OCI-LY7 (cell line): ENCODE results near the gene ERC1. TPM values are rescaled to one million over a fixed set of nuclear protein-coding genes. Genes with fewer than 3 reads are reported as not detected.

ENCODE experiments used
- Bru-seq: library from RNA; stranded (reverse); fragments of 400-500 nt; gene quantifications from one replicate; lab custom pipeline; 2021; lab: Mats Ljungman, UMichigan
- BruChase-seq, 2 experiments: library from RNA; stranded (reverse); fragments of 400-500 nt; gene quantifications; one replicate each; lab custom pipeline; 2021; lab: Mats Ljungman, UMichigan
- BruUV-seq: library from RNA; stranded (reverse); fragments of 400-500 nt; replicated peaks from 2 replicates; lab custom pipeline; 2021; lab: Mats Ljungman, UMichigan
- CTCF ChIA-PET: fragments of 300-600 bp; sonication (Branson Sonifier 250); formaldehyde crosslinking; loops from one replicate; lab custom pipeline; 2022; ENCODE audit warnings: antibody characterized with exemption; ENCODE audit not compliant: unreplicated experiment; lab: Charles Lee
- POLR2A ChIA-PET: fragments of 300-600 bp; sonication (Branson Sonifier 250); formaldehyde crosslinking; loops from one replicate; lab custom pipeline; 2022; ENCODE audit warnings: antibody characterized with exemption; lab: Charles Lee
- DNase-seq: peaks from one replicate; pipeline ENCODE4 v3.0.0-alpha.2; 2015; ENCODE audit warnings: low spot score
- H2AFZ ChIP-seq: fragments of 200-600 bp; sonication (generic), shearing (Covaris generic); 2 replicates; pipeline ENCODE4 v1.6.1; 2014; ENCODE audit warnings: mild to moderate bottlenecking, antibody characterized with exemption, low read length, moderate library complexity
- H3K27ac ChIP-seq: fragments of 200-600 bp; sonication (generic); 2 replicates; pipeline ENCODE4 v1.5.1; 2014; ENCODE audit warnings: mixed run types, low read depth, mild to moderate bottlenecking, moderate library complexity, low read length, inconsistent platforms; ENCODE audit not compliant: poor library complexity, severe bottlenecking
- H3K36me3 ChIP-seq: fragments of 200-600 bp; sonication (generic); 2 replicates; pipeline ENCODE4 v1.6.1; 2014; ENCODE audit warnings: mild to moderate bottlenecking, antibody characterized with exemption, low read length, moderate library complexity, mixed read lengths; ENCODE audit not compliant: insufficient read depth
- H3K4me1 ChIP-seq: fragments of 200-600 bp; sonication (generic); 2 replicates; pipeline ENCODE4 v1.5.1; 2014; ENCODE audit warnings: mild to moderate bottlenecking, low read length; ENCODE audit not compliant: insufficient read depth, poor library complexity, severe bottlenecking
- H3K4me2 ChIP-seq: fragments of 200-600 bp; sonication (generic); 2 replicates; pipeline ENCODE4 v1.6.1; 2014; ENCODE audit warnings: mild to moderate bottlenecking, low read length
- H3K4me3 ChIP-seq: fragments of 200-600 bp; sonication (generic); 2 replicates; pipeline ENCODE4 v1.5.1; 2014; ENCODE audit warnings: mild to moderate bottlenecking, low read depth, low read length; ENCODE audit not compliant: poor library complexity, severe bottlenecking
- H3K79me2 ChIP-seq: fragments of 200-600 bp; sonication (generic); 2 replicates; pipeline ENCODE4 v1.6.1; 2016; ENCODE audit warnings: low read depth, mild to moderate bottlenecking, low read length, moderate library complexity, mixed read lengths; ENCODE audit not compliant: insufficient read depth
- H3K9me2 ChIP-seq: fragments of 200-600 bp; sonication (generic); 2 replicates; pipeline ENCODE4 v1.6.1; 2016; ENCODE audit warnings: mild to moderate bottlenecking, low read length, mixed read lengths; ENCODE audit not compliant: insufficient read depth
- H3K9me3 ChIP-seq: fragments of 200-600 bp; sonication (generic); 2 replicates; pipeline ENCODE4 v1.6.1; 2014; ENCODE audit warnings: mild to moderate bottlenecking, mixed run types, low read length, mixed read lengths
- H4K20me1 ChIP-seq: fragments of 200-600 bp; sonication (generic); 2 replicates; pipeline ENCODE4 v1.6.1; 2014; ENCODE audit warnings: mild to moderate bottlenecking, antibody characterized with exemption, low read length, moderate library complexity, mixed read lengths; ENCODE audit not compliant: insufficient read depth
- CTCF ChIP-seq: fragments of 200-600 bp; sonication (generic); conservative IDR thresholded peaks from 2 replicates; pipeline ENCODE4 v1.5.1; 2014; ENCODE audit warnings: mild to moderate bottlenecking, antibody characterized with exemption, low read length, moderate library complexity, mixed read lengths
- EZH2phosphoT487 ChIP-seq: fragments of 200-600 bp; sonication (generic); IDR thresholded peaks from 2 replicates; pipeline ENCODE4 v1.6.1; 2018; ENCODE audit warnings: low read depth, borderline replicate concordance, mild to moderate bottlenecking, mixed run types, antibody characterized with exemption, low read length, moderate library complexity, mixed read lengths
- intact Hi-C: fragments of 100-400 bp; cut with micrococcal nuclease; formaldehyde crosslinking; loops from one replicate; pipeline ENCODE4 v1.10.0; 2022; ENCODE audit not compliant: unreplicated experiment
- long read RNA-seq: library from polyadenylated mRNA; stranded (forward); transcript quantifications from one replicate; pipeline ENCODE4 v2.0.0, GENCODE V29; 2022
- total RNA-seq, 2 experiments: library from RNA; depleted of rRNA in 1 of 2; stranded (reverse); fragments of >200 nt in 1 of 2; shearing (Covaris generic) in 1 of 2; gene quantifications; 2 replicates each; pipeline ENCODE4 v1.2.3, GENCODE V29; 2014 to 2022

Gene ERC1
- total RNA-seq (2014; rRNA removed; shearing (Covaris generic)): 26.9 and 37.0 TPM in 2 replicates
- total RNA-seq (2022): 77.8 and 86.9 TPM in 2 replicates
- Bru-seq, nascent RNA: percentile 87 among the genes with signal in this experiment
- percentile 82 among the genes with signal in this experiment for BruChase-seq, experiment 1, labeled RNA remaining after a 6-hour chase
- percentile 76 among the genes with signal in this experiment for BruChase-seq, experiment 2, labeled RNA remaining after a 2-hour chase
- long read RNA-seq, full-length matches to known transcripts: 3 of 51 reads
- long read RNA-seq, partial matches to known transcripts: 19 of 51 reads
- long read RNA-seq, other reads (novel, unspliced or antisense): 29 of 51 reads

GRCh38 chr12:990661-991349, at the start of gene ERC1:
ERC1 (plus strand) TSS chr12:991223; CDS start chr12:1027904, 36,681 bp downstream.
- Histone ChIP-seq H3K79me2 (peaks cover 31% of the 10 kb centered on the region), H3K4me3 (peak within 1 kb of the TSS; percentile 87), H3K27ac (peak within 1 kb of the TSS; percentile 66), H3K36me3 (no peaks in the 10 kb centered on the region), H3K4me1 (peaks cover 38% of the 10 kb centered on the region), H3K9me3 (no peaks in the 10 kb centered on the region), H2AFZ (peak within 1 kb of the TSS; percentile 92), H3K9me2 (no peaks in the 10 kb centered on the region), H3K4me2 (peak within 1 kb of the TSS; percentile 98), H4K20me1 (peaks cover 7% of the 10 kb centered on the region; the same call in 1 of the 2 replicates)
- no peak for TF ChIP-seq EZH2phosphoT487
- peak; percentile 44 for TF ChIP-seq CTCF
- POLR2A ChIA-PET: interaction anchor here (0.6 to 1.7 kb wide), 8 partner anchors 8 to 751 kb away, joined by 3 to 11 read pairs (median 3); no protein-coding TSS in a partner anchor
- DNase-seq: peak; percentile 88
- CTCF ChIA-PET: interaction anchor here (1.0 kb wide), 1 partner anchor 41 kb away, joined by 4 read pairs; the partner anchor contains the start of gene RAD52
- intact Hi-C loops: loop anchor here (2.0 to 10.0 kb wide), 3 partner anchors 42 to 604 kb away; partner anchors contain the start of genes FBXL14, RAD52 and WNK1
- BruUV-seq: no TSS peak

- Histone ChIP-seq H3K27ac (no peak overlapping the region), H3K36me3 (peaks cover 63% of the 10 kb centered on the region), H3K4me2 (no peak overlapping the region), H3K4me3 (no peak overlapping the region), H4K20me1 (no peaks in the 10 kb centered on the region), H3K9me3 (no peaks in the 10 kb centered on the region), H3K4me1 (peaks cover 16% of the 10 kb centered on the region), H2AFZ (no peak overlapping the region), H3K9me2 (no peaks in the 10 kb centered on the region), H3K79me2 (peaks cover 45% of the 10 kb centered on the region)
- ChIA-PET CTCF (no interaction called here), POLR2A (interaction anchor here (0.5 kb wide), 1 partner anchor 119 kb away, joined by 3 read pairs; no protein-coding TSS in a partner anchor)
- no TSS peak for BruUV-seq
- no peak for DNase-seq
- no peak for TF ChIP-seq EZH2phosphoT487
- intact Hi-C loops: no loop called here
Observed at GRCh38 chr12:943051-943450, 48.0 kb upstream of the ERC1 start.

DNA sequence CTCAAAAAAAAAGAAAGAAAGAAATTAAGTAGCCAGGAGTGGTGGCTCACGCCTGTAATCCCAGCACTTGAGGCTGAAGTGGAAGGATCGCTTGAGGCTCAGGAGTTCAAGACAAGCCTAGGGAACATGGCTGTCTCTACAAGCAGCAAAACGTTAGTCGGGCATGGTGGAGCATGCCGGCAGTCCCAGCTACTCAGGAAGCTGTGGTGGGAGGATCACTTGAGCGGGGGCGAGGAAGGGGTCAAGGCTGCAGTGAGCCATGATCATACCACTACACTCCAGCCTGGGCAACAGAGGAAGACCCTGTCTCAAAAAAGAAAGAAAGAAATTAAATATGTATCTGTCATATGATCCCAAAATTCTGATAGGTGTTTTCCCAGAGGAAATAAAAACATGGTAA, 46.8 kb upstream of the ERC1 start:
- DNase-seq: no peak
- Histone ChIP-seq H3K4me2 (no peak overlapping the region), H3K9me2 (no peaks in the 10 kb centered on the region), H3K4me3 (no peak overlapping the region), H3K4me1 (peaks cover 21% of the 10 kb centered on the region), H3K27ac (no peak overlapping the region), H3K36me3 (peaks cover 51% of the 10 kb centered on the region), H4K20me1 (no peaks in the 10 kb centered on the region), H3K9me3 (no peaks in the 10 kb centered on the region), H2AFZ (no peak overlapping the region), H3K79me2 (peaks cover 46% of the 10 kb centered on the region)
- BruUV-seq: no TSS peak
- ChIA-PET POLR2A (no interaction called here), CTCF (no interaction called here)
- intact Hi-C loops: no loop called here
- no peak for TF ChIP-seq CTCF
- no peak for TF ChIP-seq EZH2phosphoT487
